ENCODE results near the gene FOXS1.

DNA sequence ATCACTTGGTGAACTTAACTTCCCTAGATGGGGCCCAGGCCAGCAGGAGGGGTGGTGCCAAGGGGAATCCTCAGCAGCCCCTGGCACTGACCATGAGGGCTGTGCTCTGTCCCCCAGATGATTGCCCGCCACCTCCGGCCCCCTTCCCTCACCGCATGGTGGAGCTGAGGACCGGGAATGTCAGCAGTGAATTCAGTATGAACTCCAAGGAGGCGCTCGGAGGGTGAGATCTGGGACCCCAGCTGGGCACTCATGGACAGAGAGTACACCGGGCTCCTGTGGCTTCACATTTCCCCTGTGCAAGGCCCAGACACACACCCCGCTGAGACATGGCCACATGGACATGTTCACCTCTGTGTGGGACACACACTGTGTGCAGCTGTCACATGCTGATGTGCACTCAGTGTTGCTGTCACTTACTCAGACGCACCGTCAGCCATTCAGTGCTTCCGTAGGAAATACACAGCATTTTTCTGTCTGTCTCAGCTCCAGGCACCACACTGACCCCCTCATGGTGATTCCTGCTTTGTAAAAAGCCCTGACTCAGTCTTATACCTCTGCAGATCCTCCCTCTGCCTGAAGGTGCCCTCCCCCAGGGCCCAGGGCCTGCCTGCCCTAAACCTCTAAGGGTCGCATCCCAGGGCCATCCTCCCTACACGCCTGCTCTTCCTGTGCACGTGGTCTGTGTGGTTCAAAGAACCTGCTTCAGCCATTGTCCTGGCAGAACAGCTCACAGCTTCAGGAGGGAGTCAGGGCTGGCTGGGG is 21.9 kb downstream of the FOXS1 start:
- no peak for TF ChIP-seq GABPA (IDR thresholded peaks at IDR 0.05; ENCODE audit: low read depth)
- TF ChIP-seq, protein P1, sequence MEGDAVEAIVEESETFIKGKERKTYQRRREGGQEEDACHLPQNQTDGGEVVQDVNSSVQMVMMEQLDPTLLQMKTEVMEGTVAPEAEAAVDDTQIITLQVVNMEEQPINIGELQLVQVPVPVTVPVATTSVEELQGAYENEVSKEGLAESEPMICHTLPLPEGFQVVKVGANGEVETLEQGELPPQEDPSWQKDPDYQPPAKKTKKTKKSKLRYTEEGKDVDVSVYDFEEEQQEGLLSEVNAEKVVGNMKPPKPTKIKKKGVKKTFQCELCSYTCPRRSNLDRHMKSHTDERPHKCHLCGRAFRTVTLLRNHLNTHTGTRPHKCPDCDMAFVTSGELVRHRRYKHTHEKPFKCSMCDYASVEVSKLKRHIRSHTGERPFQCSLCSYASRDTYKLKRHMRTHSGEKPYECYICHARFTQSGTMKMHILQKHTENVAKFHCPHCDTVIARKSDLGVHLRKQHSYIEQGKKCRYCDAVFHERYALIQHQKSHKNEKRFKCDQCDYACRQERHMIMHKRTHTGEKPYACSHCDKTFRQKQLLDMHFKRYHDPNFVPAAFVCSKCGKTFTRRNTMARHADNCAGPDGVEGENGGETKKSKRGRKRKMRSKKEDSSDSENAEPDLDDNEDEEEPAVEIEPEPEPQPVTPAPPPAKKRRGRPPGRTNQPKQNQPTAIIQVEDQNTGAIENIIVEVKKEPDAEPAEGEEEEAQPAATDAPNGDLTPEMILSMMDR (IDR thresholded peaks at IDR 0.05; ENCODE audit: insufficient read depth, low read length) = no peak
- TF ChIP-seq POLR2AphosphoS5 (IDR thresholded peaks at IDR 0.05; ENCODE audit: low read depth) = no peak
- TF ChIP-seq, protein P2, sequence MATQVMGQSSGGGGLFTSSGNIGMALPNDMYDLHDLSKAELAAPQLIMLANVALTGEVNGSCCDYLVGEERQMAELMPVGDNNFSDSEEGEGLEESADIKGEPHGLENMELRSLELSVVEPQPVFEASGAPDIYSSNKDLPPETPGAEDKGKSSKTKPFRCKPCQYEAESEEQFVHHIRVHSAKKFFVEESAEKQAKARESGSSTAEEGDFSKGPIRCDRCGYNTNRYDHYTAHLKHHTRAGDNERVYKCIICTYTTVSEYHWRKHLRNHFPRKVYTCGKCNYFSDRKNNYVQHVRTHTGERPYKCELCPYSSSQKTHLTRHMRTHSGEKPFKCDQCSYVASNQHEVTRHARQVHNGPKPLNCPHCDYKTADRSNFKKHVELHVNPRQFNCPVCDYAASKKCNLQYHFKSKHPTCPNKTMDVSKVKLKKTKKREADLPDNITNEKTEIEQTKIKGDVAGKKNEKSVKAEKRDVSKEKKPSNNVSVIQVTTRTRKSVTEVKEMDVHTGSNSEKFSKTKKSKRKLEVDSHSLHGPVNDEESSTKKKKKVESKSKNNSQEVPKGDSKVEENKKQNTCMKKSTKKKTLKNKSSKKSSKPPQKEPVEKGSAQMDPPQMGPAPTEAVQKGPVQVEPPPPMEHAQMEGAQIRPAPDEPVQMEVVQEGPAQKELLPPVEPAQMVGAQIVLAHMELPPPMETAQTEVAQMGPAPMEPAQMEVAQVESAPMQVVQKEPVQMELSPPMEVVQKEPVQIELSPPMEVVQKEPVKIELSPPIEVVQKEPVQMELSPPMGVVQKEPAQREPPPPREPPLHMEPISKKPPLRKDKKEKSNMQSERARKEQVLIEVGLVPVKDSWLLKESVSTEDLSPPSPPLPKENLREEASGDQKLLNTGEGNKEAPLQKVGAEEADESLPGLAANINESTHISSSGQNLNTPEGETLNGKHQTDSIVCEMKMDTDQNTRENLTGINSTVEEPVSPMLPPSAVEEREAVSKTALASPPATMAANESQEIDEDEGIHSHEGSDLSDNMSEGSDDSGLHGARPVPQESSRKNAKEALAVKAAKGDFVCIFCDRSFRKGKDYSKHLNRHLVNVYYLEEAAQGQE (IDR thresholded peaks at IDR 0.05; ENCODE audit: insufficient replicate concordance, low read depth) = no peak
